Measurements from ENCODE around the gene GDPGP1.
"Not testable (repeated sequence)": the region's sequence is repeated elsewhere in the genome, so short reads cannot be mapped to it uniquely, and the experiment has no call there.

DNA sequence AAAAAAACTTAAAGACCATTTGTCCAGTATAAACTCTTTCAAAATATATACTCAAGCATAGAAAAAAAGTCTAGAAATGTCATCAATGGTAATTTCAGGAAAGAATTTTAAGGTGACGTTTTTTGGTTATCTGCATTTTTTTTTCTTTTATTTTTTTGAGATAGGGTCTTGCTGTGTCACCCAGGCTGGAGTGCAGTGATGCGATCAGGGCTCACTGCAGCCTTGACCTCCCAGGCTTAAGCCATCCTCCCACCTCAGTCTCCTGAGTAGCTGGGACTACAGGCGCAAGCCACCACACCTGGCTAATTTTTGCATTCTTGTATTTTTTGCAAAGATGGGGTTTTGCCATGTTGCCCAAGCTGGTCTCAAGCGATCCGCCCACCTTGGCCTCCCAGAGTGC, 46.7 kb downstream of the GDPGP1 start:
- TF ChIP-seq, protein P1, sequence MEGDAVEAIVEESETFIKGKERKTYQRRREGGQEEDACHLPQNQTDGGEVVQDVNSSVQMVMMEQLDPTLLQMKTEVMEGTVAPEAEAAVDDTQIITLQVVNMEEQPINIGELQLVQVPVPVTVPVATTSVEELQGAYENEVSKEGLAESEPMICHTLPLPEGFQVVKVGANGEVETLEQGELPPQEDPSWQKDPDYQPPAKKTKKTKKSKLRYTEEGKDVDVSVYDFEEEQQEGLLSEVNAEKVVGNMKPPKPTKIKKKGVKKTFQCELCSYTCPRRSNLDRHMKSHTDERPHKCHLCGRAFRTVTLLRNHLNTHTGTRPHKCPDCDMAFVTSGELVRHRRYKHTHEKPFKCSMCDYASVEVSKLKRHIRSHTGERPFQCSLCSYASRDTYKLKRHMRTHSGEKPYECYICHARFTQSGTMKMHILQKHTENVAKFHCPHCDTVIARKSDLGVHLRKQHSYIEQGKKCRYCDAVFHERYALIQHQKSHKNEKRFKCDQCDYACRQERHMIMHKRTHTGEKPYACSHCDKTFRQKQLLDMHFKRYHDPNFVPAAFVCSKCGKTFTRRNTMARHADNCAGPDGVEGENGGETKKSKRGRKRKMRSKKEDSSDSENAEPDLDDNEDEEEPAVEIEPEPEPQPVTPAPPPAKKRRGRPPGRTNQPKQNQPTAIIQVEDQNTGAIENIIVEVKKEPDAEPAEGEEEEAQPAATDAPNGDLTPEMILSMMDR (IDR thresholded peaks at IDR 0.05), result not testable (repeated sequence)
- not testable (repeated sequence) for TF ChIP-seq POLR2A (IDR thresholded peaks at IDR 0.05)
